H9 (cell line): Measurements from ENCODE around the gene NUMA1. TPM values are rescaled to one million over a fixed set of nuclear protein-coding genes. Genes with fewer than 3 reads are reported as not detected.
A peak's percentile ranks its signal among the peaks of the same experiment; 100 is the strongest.

Source experiments
- DNase-seq: peaks from one replicate; pipeline ENCODE4 v3.0.0-alpha.2; 2017
- H2AFZ ChIP-seq: one replicate; pipeline ENCODE4 v1.6.1; 2013; ENCODE audit warnings: mild to moderate bottlenecking, low read length, control low read depth, moderate library complexity
- H2AK5ac ChIP-seq: 2 replicates; pipeline ENCODE4 v1.6.1; 2013; ENCODE audit warnings: low read length, control low read depth, mixed read lengths; ENCODE audit not compliant: insufficient read length
- H2BK120ac ChIP-seq: one replicate; pipeline ENCODE4 v1.6.1; 2013; ENCODE audit warnings: low read depth, mild to moderate bottlenecking, low read length, control low read depth, inconsistent platforms; ENCODE audit not compliant: poor library complexity, severe bottlenecking
- H2BK12ac ChIP-seq: 2 replicates; pipeline ENCODE4 v1.6.1; 2013; ENCODE audit warnings: low read length, control low read depth, mixed read lengths, low read depth; ENCODE audit not compliant: insufficient read length
- H2BK15ac ChIP-seq: 2 replicates; pipeline ENCODE4 v1.6.1; 2013; ENCODE audit warnings: low read depth, low read length, control low read depth
- H2BK20ac ChIP-seq: one replicate; pipeline ENCODE4 v1.6.1; 2013; ENCODE audit warnings: low read depth, mild to moderate bottlenecking, low read length, control low read depth, inconsistent platforms; ENCODE audit not compliant: poor library complexity, severe bottlenecking
- H2BK5ac ChIP-seq: 2 replicates; pipeline ENCODE4 v1.6.1; 2013; ENCODE audit warnings: low read length, control low read depth, mixed read lengths; ENCODE audit not compliant: insufficient read length
- H3K14ac ChIP-seq: 2 replicates; pipeline ENCODE4 v1.6.1; 2013; ENCODE audit warnings: low read length, control low read depth; ENCODE audit not compliant: insufficient read depth
- H3K18ac ChIP-seq: 2 replicates; pipeline ENCODE4 v1.6.1; 2013; ENCODE audit warnings: low read depth, mild to moderate bottlenecking, mixed read lengths, low read length, control low read depth; ENCODE audit not compliant: insufficient read length
- H3K23ac ChIP-seq: 2 replicates; pipeline ENCODE4 v1.6.1; 2013; ENCODE audit warnings: low read length, control low read depth, mixed read lengths, low read depth; ENCODE audit not compliant: insufficient read length
- H3K23me2 ChIP-seq: 2 replicates; pipeline ENCODE4 v1.6.1; 2013; ENCODE audit warnings: low read depth, mild to moderate bottlenecking, mixed read lengths, low read length, control low read depth; ENCODE audit not compliant: insufficient read length, poor library complexity, severe bottlenecking
- H3K27ac ChIP-seq: 2 replicates; pipeline ENCODE4 v1.5.1; 2013; ENCODE audit warnings: low read length, control low read depth, mixed read lengths, low read depth; ENCODE audit not compliant: insufficient read length
- H3K27me3 ChIP-seq: 2 replicates; pipeline ENCODE4 v1.6.1; 2013; ENCODE audit warnings: low read length, control low read depth, inconsistent platforms; ENCODE audit not compliant: insufficient read depth
- H3K4ac ChIP-seq: 2 replicates; pipeline ENCODE4 v1.6.1; 2013; ENCODE audit warnings: low read depth, mild to moderate bottlenecking, control low read depth, inconsistent platforms, low read length, moderate library complexity
- H3K4me1 ChIP-seq: 2 replicates; pipeline ENCODE4 v1.6.1; 2013; ENCODE audit warnings: low read length, control low read depth, inconsistent platforms; ENCODE audit not compliant: insufficient read depth
- H3K4me2 ChIP-seq: 2 replicates; pipeline ENCODE4 v1.6.1; 2013; ENCODE audit warnings: low read length, control low read depth, mixed read lengths; ENCODE audit not compliant: insufficient read length, insufficient read depth
- H3K56ac ChIP-seq: 2 replicates; pipeline ENCODE4 v1.6.1; 2013; ENCODE audit warnings: low read depth, mild to moderate bottlenecking, mixed read lengths, low read length, control low read depth; ENCODE audit not compliant: insufficient read length
- H3K79me1 ChIP-seq: 2 replicates; pipeline ENCODE4 v1.6.1; 2013; ENCODE audit warnings: low read depth, mild to moderate bottlenecking, moderate library complexity, low read length, control low read depth, inconsistent platforms; ENCODE audit not compliant: insufficient read depth, poor library complexity, severe bottlenecking
- H3K79me2 ChIP-seq: 2 replicates; pipeline ENCODE4 v1.6.1; 2013; ENCODE audit warnings: low read length, control low read depth, inconsistent platforms; ENCODE audit not compliant: insufficient read depth
- H3K9ac ChIP-seq: 2 replicates; pipeline ENCODE4 v1.6.1; 2013; ENCODE audit warnings: low read length, control low read depth, mixed read lengths; ENCODE audit not compliant: insufficient read length; ENCODE audit errors: extremely low read depth
- H3K9me3 ChIP-seq: one replicate; pipeline ENCODE4 v1.6.1; 2013; ENCODE audit warnings: low read depth, low read length, inconsistent platforms; ENCODE audit not compliant: control insufficient read depth
- H3T11ph ChIP-seq: one replicate; pipeline ENCODE4 v1.6.1; 2013; ENCODE audit warnings: mild to moderate bottlenecking, low read length, control low read depth, inconsistent platforms
- H4K20me1 ChIP-seq: one replicate; pipeline ENCODE4 v1.6.1; 2013; ENCODE audit not compliant: control insufficient read depth, insufficient read length, insufficient read depth
- H4K5ac ChIP-seq: 2 replicates; pipeline ENCODE4 v1.6.1; 2013; ENCODE audit warnings: low read depth, mild to moderate bottlenecking, mixed read lengths, low read length, control low read depth; ENCODE audit not compliant: insufficient read length
- H4K8ac ChIP-seq: replicated peaks from 2 replicates; pipeline ENCODE4 v1.6.1; 2013; ENCODE audit warnings: low read length, control low read depth, mixed read lengths, low read depth; ENCODE audit not compliant: insufficient read length
- H4K91ac ChIP-seq: 2 replicates; pipeline ENCODE4 v1.6.1; 2013; ENCODE audit warnings: low read depth, mild to moderate bottlenecking, moderate library complexity, mixed read lengths, low read length, control low read depth; ENCODE audit not compliant: insufficient read length
- H3K27ac Mint-ChIP-seq, 3 experiments: 2 replicates in 2 of 3; 3 replicates in 1 of 3; pipeline ENCODE4 v1.8.0; 2020 to 2021; ENCODE audit warnings: mixed read lengths in 3 of 3, mild to moderate bottlenecking in 1 of 3, moderate library complexity in 1 of 3
- H3K27me3 Mint-ChIP-seq: 2 replicates; pipeline ENCODE4 v1.8.0; 2021; ENCODE audit warnings: low read depth, mild to moderate bottlenecking, moderate library complexity, mixed read lengths
- H3K36me3 Mint-ChIP-seq, 3 experiments: 2 replicates in 2 of 3; 3 replicates in 1 of 3; pipeline ENCODE4 v1.8.0; 2020 to 2021; ENCODE audit warnings: low read depth in 3 of 3, mixed read lengths in 3 of 3; ENCODE audit not compliant: insufficient read depth in 1 of 3
- H3K4me1 Mint-ChIP-seq, 2 experiments: 2 replicates each; pipeline ENCODE4 v1.8.0; 2020; ENCODE audit warnings: mixed read lengths in 2 of 2
- H3K4me3 Mint-ChIP-seq, 2 experiments: 2 replicates in 1 of 2; 3 replicates in 1 of 2; pipeline ENCODE4 v1.8.0; 2020 to 2021; ENCODE audit warnings: mild to moderate bottlenecking in 2 of 2, mixed read lengths in 2 of 2, moderate library complexity in 1 of 2
- H3K9me3 Mint-ChIP-seq, 2 experiments: 2 replicates in 1 of 2; 3 replicates in 1 of 2; pipeline ENCODE4 v1.8.0; 2020; ENCODE audit warnings: mild to moderate bottlenecking in 2 of 2, mixed read lengths in 2 of 2, moderate library complexity in 1 of 2
- WGBS: extraction: QIAGEN DNeasy Blood & Tissue Kit; methylation state at CpG from one replicate; pipeline ENCODE4 v1.1.7; 2013; ENCODE audit warnings: missing lambda C conversion rate, low lambda C conversion rate, mixed read lengths; ENCODE audit not compliant: insufficient read length; ENCODE audit errors: extremely low coverage; 5-methylcytosine and 5-hydroxymethylcytosine counted together
- total RNA-seq: library from RNA; stranded (reverse); gene quantifications from 2 replicates; pipeline ENCODE4 v1.2.1, GENCODE V29; 2021
- TF ChIP-seq, protein P1 (sequence below): fragments of 200-600 bp; sonication (generic); conservative IDR thresholded peaks from 3 replicates; pipeline ENCODE4 v1.8.0; 2021; ENCODE audit warnings: antibody characterized with exemption, mild to moderate bottlenecking

The NUMA1 gene
- total RNA-seq, 1 experiment from 2014 or later = 136 TPM

DNA sequence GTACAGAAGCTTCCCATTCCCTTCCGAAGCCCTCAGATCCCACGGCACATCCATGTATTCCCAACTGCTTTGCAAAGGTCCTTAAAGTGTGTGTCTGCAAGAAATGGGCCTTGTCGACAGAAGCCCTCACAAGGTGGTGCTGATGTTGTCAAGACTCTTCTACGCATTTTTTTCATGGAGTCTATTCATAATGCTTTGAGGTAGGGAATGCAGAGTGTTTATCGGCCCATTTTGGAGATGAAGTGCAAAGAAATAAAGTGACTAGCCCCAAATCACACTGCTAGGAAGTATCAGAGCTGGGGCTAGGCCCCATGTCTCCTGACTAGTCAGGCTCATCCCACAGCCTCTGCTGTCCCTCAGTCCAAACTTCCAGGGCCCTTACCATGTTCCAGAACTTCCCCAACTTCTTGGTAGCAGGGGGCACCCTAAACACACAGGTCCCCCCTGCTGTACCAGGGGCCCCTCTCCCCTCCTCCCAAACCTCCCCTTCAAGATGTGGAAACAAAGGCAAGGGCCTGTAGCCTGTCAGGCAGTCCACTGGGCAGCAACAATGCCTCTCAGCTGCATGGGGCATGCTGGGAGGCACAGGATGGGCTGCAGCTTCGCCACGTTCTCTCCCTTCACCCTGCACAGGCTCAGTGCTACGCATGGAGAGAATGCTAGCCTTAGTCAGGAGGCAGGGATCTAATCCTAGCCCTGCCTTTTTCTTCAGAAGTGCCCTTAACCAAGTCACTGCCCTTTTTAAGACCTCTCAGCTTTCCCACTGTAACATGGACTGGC lies 73.8 kb downstream of the NUMA1 start:
- Histone ChIP-seq H4K91ac (no peak overlapping the region), H3K4me1 (no peaks in the 10 kb centered on the region), H4K20me1 (no peaks in the 10 kb centered on the region), H2BK5ac (no peak overlapping the region), H2BK15ac (no peak overlapping the region), H3K9ac (no peak overlapping the region), H2BK120ac (no peak overlapping the region), H3K18ac (no peak overlapping the region), H3K4ac (no peak overlapping the region), H3K79me2 (no peaks in the 10 kb centered on the region), H3K79me1 (no peaks in the 10 kb centered on the region), H4K5ac (no peak overlapping the region), H3K23me2 (no peaks in the 10 kb centered on the region), H2BK20ac (no peak overlapping the region), H3K23ac (no peak overlapping the region), H3K27me3 (no peaks in the 10 kb centered on the region), H2AFZ (no peak overlapping the region), H3T11ph (no peak overlapping the region), H2BK12ac (no peak overlapping the region), H4K8ac (no peak overlapping the region), H2AK5ac (no peak overlapping the region), H3K9me3 (no peaks in the 10 kb centered on the region), H3K4me2 (no peak overlapping the region), H3K14ac (no peak overlapping the region), H3K27ac (no peak overlapping the region), H3K56ac (no peak overlapping the region)
- Mint-ChIP-seq H3K27me3 (peaks cover 7% of the 10 kb centered on the region; the same call in 1 of the 2 replicates), H3K27ac (peak overlapping the region in 1 of 3 experiments; percentile 56; a peak in 1 of 7 replicates), H3K36me3 (peaks cover 52 to 93% (median 89%) of the 10 kb centered on the region in 3 experiments; a peak in 6 of 7 replicates), H3K4me3 (no peak overlapping the region), H3K4me1 (no peaks in the 10 kb centered on the region), H3K9me3 (no peaks in the 10 kb centered on the region)
- WGBS = no CpG with 5 or more reads among the region's 8 CpGs
- TF ChIP-seq, protein P1, sequence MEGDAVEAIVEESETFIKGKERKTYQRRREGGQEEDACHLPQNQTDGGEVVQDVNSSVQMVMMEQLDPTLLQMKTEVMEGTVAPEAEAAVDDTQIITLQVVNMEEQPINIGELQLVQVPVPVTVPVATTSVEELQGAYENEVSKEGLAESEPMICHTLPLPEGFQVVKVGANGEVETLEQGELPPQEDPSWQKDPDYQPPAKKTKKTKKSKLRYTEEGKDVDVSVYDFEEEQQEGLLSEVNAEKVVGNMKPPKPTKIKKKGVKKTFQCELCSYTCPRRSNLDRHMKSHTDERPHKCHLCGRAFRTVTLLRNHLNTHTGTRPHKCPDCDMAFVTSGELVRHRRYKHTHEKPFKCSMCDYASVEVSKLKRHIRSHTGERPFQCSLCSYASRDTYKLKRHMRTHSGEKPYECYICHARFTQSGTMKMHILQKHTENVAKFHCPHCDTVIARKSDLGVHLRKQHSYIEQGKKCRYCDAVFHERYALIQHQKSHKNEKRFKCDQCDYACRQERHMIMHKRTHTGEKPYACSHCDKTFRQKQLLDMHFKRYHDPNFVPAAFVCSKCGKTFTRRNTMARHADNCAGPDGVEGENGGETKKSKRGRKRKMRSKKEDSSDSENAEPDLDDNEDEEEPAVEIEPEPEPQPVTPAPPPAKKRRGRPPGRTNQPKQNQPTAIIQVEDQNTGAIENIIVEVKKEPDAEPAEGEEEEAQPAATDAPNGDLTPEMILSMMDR = no peak
- no peak for DNase-seq
